ENCODE measurements around the gene TRIM41.

The TRIM41 gene

GRCh38 chr5:181188700-181189362 is 34.2 kb upstream of the TRIM41 start:
- CTCF ChIA-PET = interaction anchor here (0.7 to 4.1 kb wide), 5 partner anchors 16 to 134 kb away, joined by 3 to 27 read pairs (median 3); partner anchors contain the start of gene TRIM41
- POLR2A ChIA-PET = interaction anchor here (0.9 to 6.8 kb wide), 9 partner anchors 9 to 72 kb away, joined by 4 to 86 read pairs (median 5); partner anchors contain the start of genes RACK1, TRIM41, TRIM52 and TRIM7
- peak overlapping the region; percentile 67 for H3K27ac ChIP-seq (ENCODE audit: extremely low read depth, low read depth, low read length)
- H3K36me3 ChIP-seq (ENCODE audit: control insufficient read depth in 2 of 2, insufficient read depth in 1 of 2, low read length in 2 of 2) = no peaks in the 10 kb centered on the region
- H3K4me3 ChIP-seq (ENCODE audit: low read depth, low read length) = peak overlapping the region; percentile 53
- H3K4me1 ChIP-seq (ENCODE audit: control insufficient read depth, insufficient read depth, low read length) = no peaks in the 10 kb centered on the region
- H3K9me3 ChIP-seq (ENCODE audit: control insufficient read depth, insufficient read depth, low read depth, low read length) = no peaks in the 10 kb centered on the region
- no peak for TF ChIP-seq ZNF362 (tag by site-specific recombination; IDR thresholded peaks at IDR 0.05)
- TF ChIP-seq PRDM10 (tag by site-specific recombination; IDR thresholded peaks at IDR 0.05) = 0 out of 2 replicates have a peak, but pooled peaks have one; percentile 20
- no peak for TF ChIP-seq PRDM1 (tag by site-specific recombination; IDR thresholded peaks at IDR 0.05)
- peak; percentile 49; the same call in 1 of the 2 replicates for TF ChIP-seq KLF10 (tag by site-specific recombination; IDR thresholded peaks at IDR 0.05)
- no peak for TF ChIP-seq ZNF654 (tag by site-specific recombination; IDR thresholded peaks at IDR 0.05; ENCODE audit: low read depth)
- TF ChIP-seq ZNF791 (tag by site-specific recombination; IDR thresholded peaks at IDR 0.05) = no peak
- 0 out of 2 replicates have a peak, but pooled peaks have one; percentile 81 for TF ChIP-seq ZNF221 (tag by site-specific recombination; IDR thresholded peaks at IDR 0.05; ENCODE audit: borderline replicate concordance)
- TF ChIP-seq ZNF366 (tag by site-specific recombination; conservative IDR thresholded peaks at IDR 0.05) = 0 out of 2 replicates have a peak, but pooled peaks have one; percentile 36
- no peak for TF ChIP-seq TSHZ1 (tag by site-specific recombination; IDR thresholded peaks at IDR 0.05; ENCODE audit: borderline replicate concordance)
- TF ChIP-seq ZNF530 (tag by site-specific recombination; IDR thresholded peaks at IDR 0.05; ENCODE audit: low read depth) = no peak
- TF ChIP-seq ZNF777 (tag by site-specific recombination; IDR thresholded peaks at IDR 0.05; ENCODE audit: borderline replicate concordance) = no peak; the same call in 1 of the 2 replicates
- no peak for TF ChIP-seq ZNF341 (tag by site-specific recombination; IDR thresholded peaks at IDR 0.05; ENCODE audit: low read depth)
- TF ChIP-seq ZSCAN5A (tag by site-specific recombination; IDR thresholded peaks at IDR 0.05) = 0 out of 2 replicates have a peak, but pooled peaks have one; percentile 29
- TF ChIP-seq OVOL3 (tag by site-specific recombination; IDR thresholded peaks at IDR 0.05) = no peak
- TF ChIP-seq ZNF280C (tag by site-specific recombination; IDR thresholded peaks at IDR 0.05) = no peak
- TF ChIP-seq ZNF660 (tag by site-specific recombination; IDR thresholded peaks at IDR 0.05) = peak; percentile 12; the same call in 1 of the 2 replicates
- TF ChIP-seq ZNF561 (tag by site-specific recombination; IDR thresholded peaks at IDR 0.05; ENCODE audit: borderline replicate concordance) = peak; percentile 52; the same call in 1 of the 2 replicates
- no peak for TF ChIP-seq OSR2 (tag by site-specific recombination; IDR thresholded peaks at IDR 0.05)
- TF ChIP-seq ZFP3 (tag by site-specific recombination; IDR thresholded peaks at IDR 0.05; ENCODE audit: low read depth) = no peak
- no peak for TF ChIP-seq ZNF571 (tag by site-specific recombination; IDR thresholded peaks at IDR 0.05)
- TF ChIP-seq ZNF354C (tag by site-specific recombination; IDR thresholded peaks at IDR 0.05; ENCODE audit: borderline replicate concordance, low read depth) = no peak
- no peak for TF ChIP-seq ZNF658 (tag by site-specific recombination; IDR thresholded peaks at IDR 0.05)
- TF ChIP-seq SP3 (tag by site-specific recombination; IDR thresholded peaks at IDR 0.05) = no peak; the same call in 1 of the 2 replicates
- TF ChIP-seq ZNF146 (tag by site-specific recombination; IDR thresholded peaks at IDR 0.05) = no peak
- no peak for TF ChIP-seq ZNF292 (tag by site-specific recombination; IDR thresholded peaks at IDR 0.05; ENCODE audit: borderline replicate concordance, low read depth)
